Measurements from ENCODE around the gene TRIM62. TPM values are rescaled to one million over a fixed set of nuclear protein-coding genes. Genes with fewer than 3 reads are reported as not detected.

The TRIM62 gene
- total and polyA plus RNA-seq, 11 donors, result 1.8 to 6.1 (median 3.3) TPM

GRCh38 chr1:33159577-33159976 is 22.3 kb downstream of the TRIM62 start:
- intact Hi-C loops (cut with DNase I), result no loop called here
- no peak overlapping the region for H3K27ac ChIP-seq
- WGBS, 4 donors, result 93 to 98% (median 97%) methylated on average over 18 to 26 of the region's 26 CpGs
- H3K4me1 ChIP-seq, result peaks cover 0 to 39% (median 21%) of the 10 kb centered on the region in 12 donors
- ATAC-seq (no peak), DNase-seq (peak in 1 of 5 donors; percentile 40)
- TF ChIP-seq POLR2A (IDR thresholded peaks at IDR 0.05) (no peak), CTCF (IDR thresholded peaks at IDR 0.05) (no peak)
- H3K27me3 ChIP-seq, result no peaks in the 10 kb centered on the region
- H3K36me3 ChIP-seq, result peaks cover 0 to 30% (median 21%) of the 10 kb centered on the region in 9 donors
- no peak overlapping the region for H3K4me3 ChIP-seq
- no peaks in the 10 kb centered on the region for H3K9me3 ChIP-seq

- Histone ChIP-seq H3K27me3 (no peaks in the 10 kb centered on the region), H3K4me1 (peaks cover 6 to 41% (median 30%) of the 10 kb centered on the region in 12 donors), H3K27ac (no peak overlapping the region), H3K36me3 (peaks cover 0 to 29% (median 21%) of the 10 kb centered on the region in 9 donors), H3K9me3 (no peaks in the 10 kb centered on the region), H3K4me3 (no peak overlapping the region)
- intact Hi-C loops (cut with DNase I), result no loop called here
- TF ChIP-seq POLR2A (IDR thresholded peaks at IDR 0.05) (no peak), CTCF (IDR thresholded peaks at IDR 0.05) (no peak)
- DNase-seq (no peak), ATAC-seq (no peak)
- 97 to 100% (median 99%) methylated on average over 3 of the region's 3 CpGs for WGBS, 4 donors
Observed at GRCh38 chr1:33158366-33158765, 23.5 kb downstream of the TRIM62 start.

- DNase-seq, result peak in 1 of 5 donors; percentile 7
- WGBS, 4 donors, result 93 to 96% (median 93%) methylated on average over 4 of the region's 4 CpGs
Observed at GRCh38 chr1:33157131-33157530, 24.7 kb downstream of the TRIM62 start.

More at GRCh38 chr1:33157131-33157530, 24.7 kb downstream of the TRIM62 start:
- TF ChIP-seq CTCF (IDR thresholded peaks at IDR 0.05) (no peak), POLR2A (IDR thresholded peaks at IDR 0.05) (no peak)
- Histone ChIP-seq H3K4me1 (peaks cover 11 to 51% (median 37%) of the 10 kb centered on the region in 12 donors), H3K27ac (no peak overlapping the region), H3K4me3 (no peak overlapping the region), H3K36me3 (peaks cover 0 to 29% (median 21%) of the 10 kb centered on the region in 9 donors), H3K27me3 (no peaks in the 10 kb centered on the region), H3K9me3 (no peaks in the 10 kb centered on the region)
- intact Hi-C loops (cut with DNase I), result no loop called here
- no peak for ATAC-seq

All from heart left ventricle (tissue), 16 donors.